PC-3 (cell line): ENCODE results near the gene NKAIN2. TPM values are rescaled to one million over a fixed set of nuclear protein-coding genes. Genes with fewer than 3 reads are reported as not detected.

ENCODE experiments used
- ATAC-seq: fragments of 200-7000 bp; cut with Tn5 transposase; 2 replicates; pipeline ENCODE4 v1.9.1; 2020; ENCODE audit warnings: mild to moderate bottlenecking, moderate library complexity
- BruUV-seq: library from RNA; stranded (reverse); fragments of 400-500 nt; replicated peaks from 2 replicates; lab custom pipeline; 2021; lab: Mats Ljungman, UMichigan
- CTCF ChIA-PET: fragments of 300-600 bp; sonication (Branson Sonifier 250); formaldehyde crosslinking; loops from one replicate; lab custom pipeline; 2022; ENCODE audit warnings: antibody characterized with exemption; lab: Charles Lee
- POLR2A ChIA-PET: fragments of 300-600 bp; sonication (Branson Sonifier 250); formaldehyde crosslinking; loops from one replicate; lab custom pipeline; 2022; ENCODE audit warnings: antibody characterized with exemption; ENCODE audit not compliant: unreplicated experiment; lab: Charles Lee
- DNase-seq: peaks from one replicate; pipeline ENCODE4 v3.0.0-alpha.2; 2015
- H2AFZ ChIP-seq: fragments of 300-600 bp; sonication (generic); 2 replicates; pipeline ENCODE4 v1.6.0; 2016; ENCODE audit warnings: antibody characterized with exemption, low read length
- H3F3A ChIP-seq: fragments of 300-600 bp; sonication (generic); one replicate; pipeline ENCODE4 v1.6.0; 2017; ENCODE audit warnings: antibody characterized with exemption, low read length, control low read depth, mild to moderate bottlenecking; ENCODE audit not compliant: unreplicated experiment
- H3K27ac ChIP-seq: fragments of 300-600 bp; sonication (generic); 2 replicates; pipeline ENCODE4 v1.5.1; 2016; ENCODE audit warnings: mild to moderate bottlenecking, low read length
- H3K27me3 ChIP-seq: fragments of 300-600 bp; sonication (generic); 2 replicates; pipeline ENCODE4 v1.6.1; 2016; ENCODE audit warnings: low read length, mixed read lengths
- H3K36me3 ChIP-seq: fragments of 300-600 bp; sonication (generic); 2 replicates; pipeline ENCODE4 v1.6.1; 2016; ENCODE audit warnings: low read depth, mixed run types, low read length, mixed read lengths
- H3K4me1 ChIP-seq: fragments of 300-600 bp; sonication (generic); 2 replicates; pipeline ENCODE4 v1.5.1; 2016; ENCODE audit warnings: low read length; ENCODE audit not compliant: insufficient read depth
- H3K4me2 ChIP-seq: fragments of 300-600 bp; sonication (generic); 2 replicates; pipeline ENCODE4 v1.6.0; 2016; ENCODE audit warnings: low read length
- H3K4me3 ChIP-seq: fragments of 300-600 bp; sonication (generic); 2 replicates; pipeline ENCODE4 v1.5.1; 2016; ENCODE audit warnings: mild to moderate bottlenecking, low read length, mixed read lengths
- H3K79me2 ChIP-seq: fragments of 300-600 bp; sonication (generic); 2 replicates; pipeline ENCODE4 v1.6.1; 2017; ENCODE audit warnings: low read length, mixed read lengths
- H3K9ac ChIP-seq: fragments of 300-600 bp; sonication (generic); 2 replicates; pipeline ENCODE4 v1.6.0; 2016; ENCODE audit warnings: mild to moderate bottlenecking, low read length
- H3K9me2 ChIP-seq: fragments of 300-600 bp; sonication (generic); replicated peaks from 2 replicates; pipeline ENCODE4 v1.6.1; 2016; ENCODE audit warnings: mixed run types, low read length, mixed read lengths
- H3K9me3 ChIP-seq: fragments of 300-600 bp; sonication (generic); 2 replicates; pipeline ENCODE4 v1.6.1; 2016; ENCODE audit warnings: low read length, mixed read lengths
- H4K20me1 ChIP-seq: fragments of 300-600 bp; sonication (generic); 2 replicates; pipeline ENCODE4 v1.6.1; 2016; ENCODE audit warnings: low read length, mixed read lengths
- CTCF ChIP-seq: fragments of 300-600 bp; sonication (generic); conservative IDR thresholded peaks from 2 replicates; pipeline ENCODE4 v1.5.1; 2017; ENCODE audit warnings: antibody characterized with exemption, low read depth, mild to moderate bottlenecking, low read length
- EZH2 ChIP-seq: fragments of 300-600 bp; sonication (generic); IDR thresholded peaks from one replicate; pipeline ENCODE4 v1.6.1; 2017; ENCODE audit warnings: antibody characterized with exemption, mild to moderate bottlenecking, low read length; ENCODE audit not compliant: unreplicated experiment
- EZH2phosphoT487 ChIP-seq: fragments of 300-600 bp; sonication (generic); IDR thresholded peaks from 2 replicates; pipeline ENCODE4 v1.6.1; 2018; ENCODE audit warnings: mild to moderate bottlenecking, antibody characterized with exemption, low read length, borderline replicate concordance
- intact Hi-C: fragments of 100-400 bp; cut with micrococcal nuclease; formaldehyde crosslinking; loops from 2 replicates; pipeline ENCODE4 v1.9.0; 2023
- total RNA-seq: library from RNA; depleted of rRNA; stranded (reverse); fragments of >200 nt; gene quantifications from 2 replicates; pipeline ENCODE4 v1.2.3, GENCODE V29; 2014

NKAIN2 gene
- total RNA-seq, 1 experiment from 2014 or later, result not detected

GRCh38 chr6:124661097-124661661 lies 857.5 kb downstream of the NKAIN2 start:
- no peaks in the 10 kb centered on the region for H3K79me2 ChIP-seq
- H3K9ac ChIP-seq, result no peak overlapping the region
- H3K36me3 ChIP-seq, result no peaks in the 10 kb centered on the region
- no TSS peak for BruUV-seq
- no peaks in the 10 kb centered on the region for H4K20me1 ChIP-seq
- H3K9me2 ChIP-seq, result no peaks in the 10 kb centered on the region
- no peak overlapping the region for H3K4me3 ChIP-seq
- no peak overlapping the region for H2AFZ ChIP-seq
- ATAC-seq (no peak), DNase-seq (no peak)
- H3K27me3 ChIP-seq, result no peaks in the 10 kb centered on the region
- CTCF ChIA-PET, result no interaction called here
- H3K27ac ChIP-seq, result no peak overlapping the region
- H3K9me3 ChIP-seq, result no peaks in the 10 kb centered on the region
- TF ChIP-seq EZH2phosphoT487 (no peak), CTCF (no peak), EZH2 (no peak)
- no peak overlapping the region for H3K4me2 ChIP-seq
- H3K4me1 ChIP-seq, result no peaks in the 10 kb centered on the region
- POLR2A ChIA-PET, result no interaction called here
- no peaks in the 10 kb centered on the region for H3F3A ChIP-seq
- intact Hi-C loops, result no loop called here

GRCh38 chr6:124668028-124668427 lies 864.4 kb downstream of the NKAIN2 start:
- TF ChIP-seq EZH2 (no peak), EZH2phosphoT487 (no peak), CTCF (no peak)
- CTCF ChIA-PET, result no interaction called here
- H3K27me3 ChIP-seq, result no peaks in the 10 kb centered on the region

GRCh38 chr6:124669713-124670480 lies 866.2 kb downstream of the NKAIN2 start:
- Histone ChIP-seq H3K9me2 (no peaks in the 10 kb centered on the region), H3K27ac (no peak overlapping the region), H3K4me1 (no peaks in the 10 kb centered on the region), H3F3A (no peaks in the 10 kb centered on the region), H4K20me1 (no peaks in the 10 kb centered on the region), H3K9ac (no peak overlapping the region), H3K79me2 (no peaks in the 10 kb centered on the region), H3K36me3 (no peaks in the 10 kb centered on the region), H3K27me3 (no peaks in the 10 kb centered on the region), H3K4me2 (no peak overlapping the region), H2AFZ (no peak overlapping the region), H3K9me3 (no peaks in the 10 kb centered on the region), H3K4me3 (no peak overlapping the region)
- BruUV-seq, result no TSS peak
- DNase-seq, result no peak
- intact Hi-C loops, result no loop called here
- ChIA-PET POLR2A (no interaction called here), CTCF (no interaction called here)
- ATAC-seq, result no peak
- no peak for TF ChIP-seq CTCF
- no peak for TF ChIP-seq EZH2
- TF ChIP-seq EZH2phosphoT487, result no peak

More at GRCh38 chr6:124668028-124668427, 864.4 kb downstream of the NKAIN2 start:
- intact Hi-C loops, result no loop called here
- H3K36me3 ChIP-seq, result no peaks in the 10 kb centered on the region
- no TSS peak for BruUV-seq
- H3K4me2 ChIP-seq, result no peak overlapping the region
- no peak overlapping the region for H3K27ac ChIP-seq
- H3K9me3 ChIP-seq, result no peaks in the 10 kb centered on the region
- no peaks in the 10 kb centered on the region for H4K20me1 ChIP-seq
- no peak overlapping the region for H3K4me3 ChIP-seq
- no peak overlapping the region for H2AFZ ChIP-seq
- H3F3A ChIP-seq, result no peaks in the 10 kb centered on the region
- POLR2A ChIA-PET, result no interaction called here
- DNase-seq, result no peak
- H3K9me2 ChIP-seq, result no peaks in the 10 kb centered on the region
- no peak overlapping the region for H3K9ac ChIP-seq
- no peaks in the 10 kb centered on the region for H3K4me1 ChIP-seq
- H3K79me2 ChIP-seq, result no peaks in the 10 kb centered on the region
- ATAC-seq, result no peak
